Astrocyte (in vitro differentiated cells and primary cell): ENCODE measurements around the gene PDE1A. TPM values are rescaled to one million over a fixed set of nuclear protein-coding genes. Genes with fewer than 3 reads are reported as not detected.

Experiments used
- DNase-seq: peaks from one replicate; pipeline ENCODE4 v3.0.0-alpha.2; 2010; ENCODE audit warnings: low read depth
- FAIRE-seq: peaks from 2 replicates; lab custom pipeline; 2011; peaks lifted over from hg19 to GRCh38; lab: Jason Lieb, UNC
- H2AFZ ChIP-seq: 2 replicates; pipeline ENCODE4 v1.6.0; 2012; ENCODE audit warnings: low read depth, low read length, inconsistent platforms
- H3K27ac ChIP-seq: 2 replicates; pipeline ENCODE4 v1.5.1; 2011; ENCODE audit warnings: low read depth, low read length, inconsistent platforms
- H3K27me3 ChIP-seq: 2 replicates; pipeline ENCODE4 v1.6.0; 2011; ENCODE audit warnings: low read length, inconsistent platforms; ENCODE audit not compliant: insufficient read depth
- H3K36me3 ChIP-seq: 2 replicates; pipeline ENCODE4 v1.5.1; 2011; ENCODE audit warnings: low read length, inconsistent platforms; ENCODE audit not compliant: insufficient read depth
- H3K4me1 ChIP-seq: 2 replicates; pipeline ENCODE4 v1.5.1; 2011; ENCODE audit warnings: low read length, inconsistent platforms; ENCODE audit not compliant: insufficient read depth
- H3K4me2 ChIP-seq: 2 replicates; pipeline ENCODE4 v1.6.0; 2012; ENCODE audit warnings: low read length, inconsistent platforms
- H3K4me3 ChIP-seq: 2 replicates; pipeline ENCODE4 v1.5.1; 2011; ENCODE audit warnings: low read depth, mild to moderate bottlenecking, low read length, inconsistent platforms; ENCODE audit not compliant: insufficient read depth
- H3K79me2 ChIP-seq: 2 replicates; pipeline ENCODE4 v1.6.0; 2012; ENCODE audit warnings: mild to moderate bottlenecking, low read length, inconsistent platforms; ENCODE audit not compliant: insufficient read depth
- H3K9ac ChIP-seq: 2 replicates; pipeline ENCODE4 v1.6.0; 2012; ENCODE audit warnings: mild to moderate bottlenecking, low read length, inconsistent platforms
- H3K9me3 ChIP-seq: 2 replicates; pipeline ENCODE4 v1.5.1; 2012; ENCODE audit warnings: low read depth, mild to moderate bottlenecking, low read length, inconsistent platforms; ENCODE audit not compliant: insufficient read depth
- H4K20me1 ChIP-seq: 2 replicates; pipeline ENCODE4 v1.6.0; 2012; ENCODE audit warnings: low read length, inconsistent platforms; ENCODE audit not compliant: insufficient read depth
- H3K27ac Mint-ChIP-seq: one replicate; pipeline ENCODE4 v1.8.0; 2021; ENCODE audit warnings: mild to moderate bottlenecking, mixed read lengths; ENCODE audit not compliant: unreplicated experiment
- H3K27me3 Mint-ChIP-seq: one replicate; pipeline ENCODE4 v1.8.0; 2021; ENCODE audit warnings: low read depth, mixed read lengths; ENCODE audit not compliant: unreplicated experiment
- H3K36me3 Mint-ChIP-seq: one replicate; pipeline ENCODE4 v1.8.0; 2021; ENCODE audit warnings: low read depth, mixed read lengths; ENCODE audit not compliant: unreplicated experiment
- H3K4me1 Mint-ChIP-seq: one replicate; pipeline ENCODE4 v1.8.0; 2021; ENCODE audit warnings: low read depth, mixed read lengths; ENCODE audit not compliant: unreplicated experiment
- H3K4me3 Mint-ChIP-seq: one replicate; pipeline ENCODE4 v1.8.0; 2021; ENCODE audit warnings: mild to moderate bottlenecking, moderate library complexity, mixed read lengths; ENCODE audit not compliant: unreplicated experiment
- H3K9me3 Mint-ChIP-seq: one replicate; pipeline ENCODE4 v1.8.0; 2021; ENCODE audit warnings: mild to moderate bottlenecking, mixed read lengths; ENCODE audit not compliant: unreplicated experiment
- CTCF ChIP-seq: IDR thresholded peaks from 2 replicates; pipeline ENCODE4 v1.5.1; 2011; ENCODE audit warnings: low read depth, mild to moderate bottlenecking, inconsistent platforms, low read length, moderate library complexity; ENCODE audit not compliant: insufficient read depth
- EZH2 ChIP-seq: IDR thresholded peaks from 2 replicates; pipeline ENCODE4 v1.6.1; 2012; ENCODE audit warnings: mild to moderate bottlenecking, low read length, inconsistent platforms; ENCODE audit not compliant: insufficient read depth
- total RNA-seq: library from RNA; stranded (reverse); gene quantifications from 2 replicates; pipeline ENCODE4 v1.2.1, GENCODE V29; 2021

The PDE1A gene
- total RNA-seq, 1 donor from 2014 or later: 0.32 TPM

- H3K27ac ChIP-seq: no peak overlapping the region
- H3K4me1 Mint-ChIP-seq: no peaks in the 10 kb centered on the region
- H3K4me2 ChIP-seq: no peak overlapping the region
- H2AFZ ChIP-seq: no peak overlapping the region
- no peaks in the 10 kb centered on the region for H3K36me3 Mint-ChIP-seq
- H4K20me1 ChIP-seq: no peaks in the 10 kb centered on the region
- H3K9ac ChIP-seq: no peak overlapping the region
- H3K79me2 ChIP-seq: no peaks in the 10 kb centered on the region
- no peak for TF ChIP-seq CTCF
- TF ChIP-seq EZH2: no peak
- no peaks in the 10 kb centered on the region for H3K9me3 Mint-ChIP-seq
- no peaks in the 10 kb centered on the region for H3K27me3 ChIP-seq
- no peaks in the 10 kb centered on the region for H3K4me1 ChIP-seq
- no peak for FAIRE-seq
- no peaks in the 10 kb centered on the region for H3K36me3 ChIP-seq
- no peak overlapping the region for H3K27ac Mint-ChIP-seq
- DNase-seq: no peak
- H3K27me3 Mint-ChIP-seq: no peaks in the 10 kb centered on the region
- no peaks in the 10 kb centered on the region for H3K9me3 ChIP-seq
- H3K4me3 ChIP-seq: no peak overlapping the region
- H3K4me3 Mint-ChIP-seq: no peak overlapping the region
Observed at GRCh38 chr2:182361477-182361876, 65.4 kb downstream of the PDE1A start.

- no peak overlapping the region for H3K4me3 Mint-ChIP-seq
- no peaks in the 10 kb centered on the region for H3K27me3 Mint-ChIP-seq
- H3K36me3 Mint-ChIP-seq: no peaks in the 10 kb centered on the region
- Histone ChIP-seq H3K79me2 (no peaks in the 10 kb centered on the region), H3K36me3 (no peaks in the 10 kb centered on the region), H4K20me1 (no peaks in the 10 kb centered on the region), H2AFZ (no peak overlapping the region), H3K4me2 (no peak overlapping the region), H3K9me3 (no peaks in the 10 kb centered on the region), H3K27me3 (no peaks in the 10 kb centered on the region), H3K9ac (no peak overlapping the region), H3K4me1 (no peaks in the 10 kb centered on the region), H3K27ac (no peak overlapping the region), H3K4me3 (no peak overlapping the region)
- H3K27ac Mint-ChIP-seq: no peak overlapping the region
- DNase-seq: no peak
- FAIRE-seq: no peak
- H3K4me1 Mint-ChIP-seq: no peaks in the 10 kb centered on the region
- no peak for TF ChIP-seq CTCF
- no peak for TF ChIP-seq EZH2
- no peaks in the 10 kb centered on the region for H3K9me3 Mint-ChIP-seq
Observed at GRCh38 chr2:182360663-182361260, 66.1 kb downstream of the PDE1A start.

- H3K27ac ChIP-seq: no peak overlapping the region
- Mint-ChIP-seq H3K9me3 (no peaks in the 10 kb centered on the region), H3K27me3 (no peaks in the 10 kb centered on the region), H3K36me3 (no peaks in the 10 kb centered on the region), H3K4me1 (no peaks in the 10 kb centered on the region), H3K4me3 (no peak overlapping the region), H3K27ac (no peak overlapping the region)
- no peaks in the 10 kb centered on the region for H3K36me3 ChIP-seq
- H3K4me2 ChIP-seq: no peak overlapping the region
- H3K9me3 ChIP-seq: no peaks in the 10 kb centered on the region
- no peaks in the 10 kb centered on the region for H3K79me2 ChIP-seq
- no peaks in the 10 kb centered on the region for H3K4me1 ChIP-seq
- no peaks in the 10 kb centered on the region for H4K20me1 ChIP-seq
- TF ChIP-seq CTCF: no peak
- TF ChIP-seq EZH2: no peak
- H3K9ac ChIP-seq: no peak overlapping the region
- peak; percentile 62 for DNase-seq
- FAIRE-seq: no peak
- H2AFZ ChIP-seq: no peak overlapping the region
- H3K27me3 ChIP-seq: no peaks in the 10 kb centered on the region
- no peak overlapping the region for H3K4me3 ChIP-seq
Observed at GRCh38 chr2:182359990-182360662, 66.7 kb downstream of the PDE1A start.
